Caco-2 (cell line): ENCODE measurements around the gene HK2. TPM values are rescaled to one million over a fixed set of nuclear protein-coding genes. Genes with fewer than 3 reads are reported as not detected.

Experiments used
- BruUV-seq: library from RNA; stranded (reverse); fragments of 400-500 nt; replicated peaks from 2 replicates; lab custom pipeline; 2021; lab: Mats Ljungman, UMichigan
- CTCF ChIA-PET: fragments of 300-600 bp; sonication (Branson Sonifier 250); formaldehyde crosslinking; loops from one replicate; lab custom pipeline; 2022; ENCODE audit warnings: antibody characterized with exemption; lab: Charles Lee
- POLR2A ChIA-PET: fragments of 300-600 bp; sonication (Branson Sonifier 250); formaldehyde crosslinking; loops from one replicate; lab custom pipeline; 2022; ENCODE audit warnings: antibody characterized with exemption; lab: Charles Lee
- DNase-seq, 2 experiments: peaks; one replicate each; pipeline versions ENCODE4 v3.0.0 to v3.0.0-alpha.2; 2020 to 2022
- H3K27me3 ChIP-seq: replicated peaks from 2 replicates; pipeline ENCODE4 v1.6.0; 2011; ENCODE audit warnings: low read length; ENCODE audit not compliant: control insufficient read depth, insufficient read depth
- H3K36me3 ChIP-seq: 2 replicates; pipeline ENCODE4 v1.5.1; 2011; ENCODE audit warnings: low read length; ENCODE audit not compliant: control insufficient read depth, insufficient read depth
- H3K4me1 ChIP-seq: fragments of 250-450 bp; sonication (Bioruptor Pico); 2 replicates; pipeline ENCODE4 v1.5.1; 2020; ENCODE audit warnings: mild to moderate bottlenecking
- H3K4me3 ChIP-seq: 2 replicates; pipeline ENCODE4 v1.5.1; 2011; ENCODE audit warnings: low read depth, mild to moderate bottlenecking, control low read depth, low read length
- H3K9me3 ChIP-seq: fragments of 250-450 bp; sonication (Bioruptor Pico); 2 replicates; pipeline ENCODE4 v1.5.1; 2020; ENCODE audit warnings: mild to moderate bottlenecking, moderate library complexity
- H3K27ac Mint-ChIP-seq: one replicate; pipeline ENCODE4 v1.8.0; 2022; ENCODE audit warnings: mixed read lengths; ENCODE audit not compliant: unreplicated experiment
- H3K27me3 Mint-ChIP-seq: one replicate; pipeline ENCODE4 v1.8.0; 2022; ENCODE audit warnings: mixed read lengths; ENCODE audit not compliant: insufficient read depth, unreplicated experiment
- H3K36me3 Mint-ChIP-seq: one replicate; pipeline ENCODE4 v1.8.0; 2022; ENCODE audit warnings: mild to moderate bottlenecking, mixed read lengths; ENCODE audit not compliant: insufficient read depth, unreplicated experiment
- H3K4me1 Mint-ChIP-seq: one replicate; pipeline ENCODE4 v1.8.0; 2022; ENCODE audit warnings: low read depth, mixed read lengths; ENCODE audit not compliant: unreplicated experiment
- H3K4me3 Mint-ChIP-seq: one replicate; pipeline ENCODE4 v1.8.0; 2022; ENCODE audit warnings: mild to moderate bottlenecking, moderate library complexity, mixed read lengths; ENCODE audit not compliant: unreplicated experiment
- H3K9me3 Mint-ChIP-seq: one replicate; pipeline ENCODE4 v1.8.0; 2022; ENCODE audit warnings: mixed read lengths; ENCODE audit not compliant: unreplicated experiment
- intact Hi-C: fragments of 100-400 bp; cut with micrococcal nuclease; formaldehyde crosslinking; loops from one replicate; pipeline ENCODE4 v1.10.0; 2022; ENCODE audit not compliant: unreplicated experiment
- total RNA-seq: library from RNA; stranded (reverse); gene quantifications from 2 replicates; pipeline ENCODE4 v1.2.3, GENCODE V29; 2022
- TF ChIP-seq, protein P1 (sequence below), 2 experiments: fragments of 200-600 bp in 1 of 2; IDR thresholded peaks; 1 replicate in 1 of 2; 2 replicates in 1 of 2; pipeline versions ENCODE4 v1.5.1 to v1.8.0; 2011 to 2022; ENCODE audit warnings: antibody characterized with exemption in 1 of 2, control low read depth in 1 of 2, inconsistent platforms in 1 of 2, low read depth in 1 of 2, low read length in 1 of 2, mild to moderate bottlenecking in 1 of 2, moderate library complexity in 1 of 2; ENCODE audit not compliant: insufficient read depth in 1 of 2, severe bottlenecking in 1 of 2, unreplicated experiment in 1 of 2

HK2 gene
- total RNA-seq, 1 experiment from 2014 or later = 19.9 TPM

DNA sequence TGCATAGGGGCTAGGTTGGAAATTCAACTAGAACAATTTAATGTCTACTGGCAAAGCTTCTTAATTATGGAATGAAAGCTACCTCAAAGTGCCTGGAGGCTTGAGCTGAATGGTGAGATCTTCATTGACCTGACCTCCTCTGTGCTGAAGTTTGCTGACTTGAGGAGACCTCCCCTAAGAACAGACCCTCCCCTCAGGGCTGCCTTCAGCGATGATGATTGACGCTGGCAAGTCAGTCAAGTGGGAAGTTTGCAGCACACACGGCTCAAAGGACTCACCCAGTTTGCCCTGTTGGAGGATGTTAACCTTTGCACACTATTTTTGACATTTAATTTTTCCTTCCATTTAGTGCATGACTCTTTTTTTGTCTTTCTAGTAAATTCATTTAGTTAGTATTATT lies 107.4 kb downstream of the HK2 start:
- intact Hi-C loops = loop anchor here (2.0 kb wide), 1 partner anchor 20 kb away; no protein-coding TSS in a partner anchor
- H3K36me3 ChIP-seq = no peaks in the 10 kb centered on the region

GRCh38 chr2:74942263-74942662 lies 108.3 kb downstream of the HK2 start:
- H3K9me3 ChIP-seq = peaks cover 6% of the 10 kb centered on the region; the same call in 1 of the 2 replicates
- H3K4me1 ChIP-seq = peaks cover 48% of the 10 kb centered on the region
- TF ChIP-seq, protein P1, sequence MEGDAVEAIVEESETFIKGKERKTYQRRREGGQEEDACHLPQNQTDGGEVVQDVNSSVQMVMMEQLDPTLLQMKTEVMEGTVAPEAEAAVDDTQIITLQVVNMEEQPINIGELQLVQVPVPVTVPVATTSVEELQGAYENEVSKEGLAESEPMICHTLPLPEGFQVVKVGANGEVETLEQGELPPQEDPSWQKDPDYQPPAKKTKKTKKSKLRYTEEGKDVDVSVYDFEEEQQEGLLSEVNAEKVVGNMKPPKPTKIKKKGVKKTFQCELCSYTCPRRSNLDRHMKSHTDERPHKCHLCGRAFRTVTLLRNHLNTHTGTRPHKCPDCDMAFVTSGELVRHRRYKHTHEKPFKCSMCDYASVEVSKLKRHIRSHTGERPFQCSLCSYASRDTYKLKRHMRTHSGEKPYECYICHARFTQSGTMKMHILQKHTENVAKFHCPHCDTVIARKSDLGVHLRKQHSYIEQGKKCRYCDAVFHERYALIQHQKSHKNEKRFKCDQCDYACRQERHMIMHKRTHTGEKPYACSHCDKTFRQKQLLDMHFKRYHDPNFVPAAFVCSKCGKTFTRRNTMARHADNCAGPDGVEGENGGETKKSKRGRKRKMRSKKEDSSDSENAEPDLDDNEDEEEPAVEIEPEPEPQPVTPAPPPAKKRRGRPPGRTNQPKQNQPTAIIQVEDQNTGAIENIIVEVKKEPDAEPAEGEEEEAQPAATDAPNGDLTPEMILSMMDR (IDR thresholded peaks at IDR 0.05; ENCODE audit: insufficient read depth in 1 of 2, low read depth in 1 of 2, low read length in 1 of 2, severe bottlenecking in 1 of 2, unreplicated experiment in 1 of 2) = no peak
- H3K27ac Mint-ChIP-seq = no peak overlapping the region
- peaks cover 24% of the 10 kb centered on the region for H3K4me1 Mint-ChIP-seq
- H3K27me3 Mint-ChIP-seq = no peaks in the 10 kb centered on the region
- no peak overlapping the region for H3K4me3 ChIP-seq
- no peaks in the 10 kb centered on the region for H3K27me3 ChIP-seq
- no peaks in the 10 kb centered on the region for H3K36me3 ChIP-seq
- no peak for DNase-seq
- POLR2A ChIA-PET = no interaction called here
- intact Hi-C loops = no loop called here
- no peaks in the 10 kb centered on the region for H3K9me3 Mint-ChIP-seq
- no peak overlapping the region for H3K4me3 Mint-ChIP-seq
- CTCF ChIA-PET = no interaction called here
- no TSS peak for BruUV-seq
- no peaks in the 10 kb centered on the region for H3K36me3 Mint-ChIP-seq

More for the DNA sequence above, 107.4 kb downstream of the HK2 start:
- Mint-ChIP-seq H3K4me3 (no peak overlapping the region), H3K27me3 (no peaks in the 10 kb centered on the region), H3K9me3 (no peaks in the 10 kb centered on the region), H3K27ac (no peak overlapping the region), H3K4me1 (peaks cover 30% of the 10 kb centered on the region), H3K36me3 (no peaks in the 10 kb centered on the region)
- TF ChIP-seq, protein P1 (IDR thresholded peaks at IDR 0.05; ENCODE audit: insufficient read depth in 1 of 2, low read depth in 1 of 2, low read length in 1 of 2, severe bottlenecking in 1 of 2, unreplicated experiment in 1 of 2) = no peak
- no TSS peak for BruUV-seq
- ChIA-PET CTCF (no interaction called here), POLR2A (no interaction called here)
- DNase-seq = no peak
- H3K4me1 ChIP-seq = peaks cover 40% of the 10 kb centered on the region
- H3K27me3 ChIP-seq = no peaks in the 10 kb centered on the region
- no peaks in the 10 kb centered on the region for H3K9me3 ChIP-seq
- no peak overlapping the region for H3K4me3 ChIP-seq

Other genes with a start within 250 kb of the HK2 start
- gene M1AP, start 185.8 kb upstream of the HK2 start, total RNA-seq = not detected in 2 replicates
- gene SEMA4F, start 179.9 kb upstream of the HK2 start, total RNA-seq = 6.2 and 7.6 TPM in 2 replicates
- gene POLE4, start 124.5 kb downstream of the HK2 start, total RNA-seq = 101 and 117 TPM in 2 replicates